Karpas-422 (cell line): ENCODE measurements around the gene HK3. TPM values are rescaled to one million over a fixed set of nuclear protein-coding genes. Genes with fewer than 3 reads are reported as not detected.

Source experiments
- DNase-seq: peaks from one replicate; pipeline ENCODE4 v3.0.0-alpha.2; 2015
- H2AFZ ChIP-seq: fragments of 200-600 bp; sonication (generic); 2 replicates; pipeline ENCODE4 v1.6.1; 2014; ENCODE audit warnings: antibody characterized with exemption, low read length, mixed read lengths
- H3K27ac ChIP-seq: fragments of 200-600 bp; sonication (generic); 2 replicates; pipeline ENCODE4 v1.5.1; 2014; ENCODE audit warnings: mild to moderate bottlenecking, low read length, moderate library complexity
- H3K27me3 ChIP-seq: fragments of 200-600 bp; sonication (generic); 2 replicates; pipeline ENCODE4 v1.6.1; 2014; ENCODE audit warnings: low read length, mixed read lengths
- H3K36me3 ChIP-seq: fragments of 200-600 bp; sonication (generic); 2 replicates; pipeline ENCODE4 v1.6.1; 2014; ENCODE audit warnings: low read length, mixed read lengths; ENCODE audit not compliant: insufficient read depth
- H3K4me1 ChIP-seq: fragments of 200-600 bp; sonication (generic); 2 replicates; pipeline ENCODE4 v1.6.1; 2014; ENCODE audit warnings: mild to moderate bottlenecking, low read length, mixed read lengths
- H3K4me2 ChIP-seq: fragments of 200-600 bp; sonication (generic); 2 replicates; pipeline ENCODE4 v1.6.1; 2014; ENCODE audit warnings: low read length, low read depth, mild to moderate bottlenecking; ENCODE audit not compliant: poor library complexity, severe bottlenecking
- H3K4me3 ChIP-seq: fragments of 200-600 bp; sonication (generic); 2 replicates; pipeline ENCODE4 v1.5.1; 2014; ENCODE audit warnings: mild to moderate bottlenecking, antibody characterized with exemption, low read length, mixed read lengths
- H3K79me2 ChIP-seq: fragments of 200-600 bp; sonication (generic); 2 replicates; pipeline ENCODE4 v1.6.1; 2014; ENCODE audit warnings: mild to moderate bottlenecking, low read length, mixed read lengths
- H3K9ac ChIP-seq: fragments of 200-600 bp; sonication (generic); 2 replicates; pipeline ENCODE4 v1.6.0; 2014; ENCODE audit warnings: low read length
- H3K9me2 ChIP-seq: fragments of 200-600 bp; sonication (generic), shearing (Covaris generic); replicated peaks from 2 replicates; pipeline ENCODE4 v1.6.0; 2014; ENCODE audit warnings: mild to moderate bottlenecking, low read length, moderate library complexity; ENCODE audit not compliant: insufficient read depth
- H3K9me3 ChIP-seq: fragments of 300-700, 200-600 bp; sonication (generic); 2 replicates; pipeline ENCODE4 v1.6.1; 2014; ENCODE audit warnings: low read length, mixed read lengths
- H4K20me1 ChIP-seq: fragments of 200-600 bp; sonication (generic); 2 replicates; pipeline ENCODE4 v1.6.1; 2014; ENCODE audit warnings: mild to moderate bottlenecking, antibody characterized with exemption, low read length, low read depth; ENCODE audit not compliant: insufficient read depth
- total RNA-seq: library from RNA; depleted of rRNA; stranded (reverse); fragments of >200 nt; shearing (Covaris generic); gene quantifications from 2 replicates; pipeline ENCODE4 v1.2.3, GENCODE V29; 2014; ENCODE audit warnings: low replicate concordance

Gene HK3
- total RNA-seq, 1 experiment from 2014 or later = not detected

DNA sequence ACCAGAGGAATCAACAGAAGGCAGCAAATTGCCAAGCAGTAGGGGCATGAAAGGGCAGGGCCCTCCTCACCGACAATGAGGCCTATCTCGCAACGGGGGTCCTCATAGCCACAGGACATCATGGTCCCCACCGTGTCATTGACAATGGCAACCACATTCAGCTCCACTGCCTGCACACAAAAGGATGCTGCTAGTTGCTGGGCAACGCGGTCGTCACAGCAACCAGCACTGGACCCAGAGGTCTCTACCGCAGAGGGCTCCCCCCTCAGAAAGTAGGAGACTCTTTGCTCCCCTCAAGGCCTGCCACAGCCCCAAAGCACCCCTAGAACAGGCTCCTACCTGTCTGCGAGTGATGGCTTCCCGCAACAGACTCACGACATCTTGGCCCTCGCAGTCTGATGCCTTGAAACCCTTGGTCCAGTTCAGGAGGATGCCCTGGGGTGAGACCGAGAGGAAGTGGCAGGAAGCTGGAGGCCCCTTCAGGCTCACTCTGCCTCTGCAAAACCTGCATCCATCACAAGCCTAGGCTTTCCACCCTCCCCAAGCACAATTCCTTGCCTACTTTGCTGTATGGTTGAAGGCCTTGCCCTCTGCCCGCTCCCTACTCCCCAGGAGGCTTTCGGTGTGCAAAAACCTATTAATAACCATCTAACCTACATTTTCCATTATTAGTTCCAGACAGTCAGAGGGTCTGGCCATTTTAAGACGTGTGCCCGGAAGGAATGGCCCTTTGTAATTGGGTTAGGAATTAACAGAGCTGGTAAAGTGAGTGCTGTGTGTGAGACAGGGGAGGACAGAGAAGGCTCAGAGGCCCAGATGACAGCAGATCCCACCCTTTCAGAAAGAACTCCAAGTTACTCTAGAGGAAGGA is 15.2 kb downstream of the HK3 start:
- Histone ChIP-seq H3K36me3 (no peaks in the 10 kb centered on the region), H3K27ac (no peak overlapping the region), H3K4me2 (no peak overlapping the region), H3K9ac (no peak overlapping the region), H3K4me1 (no peaks in the 10 kb centered on the region), H2AFZ (no peak overlapping the region), H3K9me3 (no peaks in the 10 kb centered on the region), H4K20me1 (0 out of 2 replicates have a peak, but pooled peaks cover 2% of the 10 kb centered on the region), H3K4me3 (no peak overlapping the region), H3K9me2 (no peaks in the 10 kb centered on the region), H3K79me2 (no peaks in the 10 kb centered on the region), H3K27me3 (no peaks in the 10 kb centered on the region)
- DNase-seq = no peak

DNA sequence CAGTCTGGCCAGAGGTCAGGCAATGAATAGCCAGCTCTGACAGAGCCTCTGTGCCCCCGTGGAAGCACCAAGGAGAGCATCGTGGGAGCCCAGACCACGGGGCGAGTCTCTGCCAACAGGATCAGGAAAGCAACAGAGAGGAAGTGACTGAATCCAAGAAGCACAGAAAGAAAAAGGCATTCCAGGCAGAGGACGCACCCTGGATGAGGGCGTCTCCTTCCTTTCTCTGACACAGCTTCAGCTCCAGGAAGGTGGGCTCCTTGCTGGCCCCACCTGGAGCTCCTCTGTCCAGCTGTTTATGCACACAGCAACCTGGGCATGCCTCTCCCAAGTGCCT is 16.6 kb downstream of the HK3 start:
- H3K4me3 ChIP-seq = no peak overlapping the region
- no peaks in the 10 kb centered on the region for H3K79me2 ChIP-seq
- H2AFZ ChIP-seq = no peak overlapping the region
- H3K36me3 ChIP-seq = no peaks in the 10 kb centered on the region
- no peaks in the 10 kb centered on the region for H3K9me3 ChIP-seq
- H3K4me1 ChIP-seq = no peaks in the 10 kb centered on the region
- H3K27me3 ChIP-seq = no peaks in the 10 kb centered on the region
- DNase-seq = no peak
- no peak overlapping the region for H3K4me2 ChIP-seq
- H3K9me2 ChIP-seq = no peaks in the 10 kb centered on the region
- no peak overlapping the region for H3K27ac ChIP-seq
- H3K9ac ChIP-seq = no peak overlapping the region
- H4K20me1 ChIP-seq = 0 out of 2 replicates have a peak, but pooled peaks cover 2% of the 10 kb centered on the region

- Histone ChIP-seq H3K9ac (no peak overlapping the region), H3K4me2 (no peak overlapping the region), H3K27me3 (no peaks in the 10 kb centered on the region), H4K20me1 (0 out of 2 replicates have a peak, but pooled peaks cover 2% of the 10 kb centered on the region), H3K9me2 (no peaks in the 10 kb centered on the region), H3K27ac (no peak overlapping the region), H3K79me2 (no peaks in the 10 kb centered on the region), H3K4me3 (no peak overlapping the region), H3K9me3 (no peaks in the 10 kb centered on the region), H2AFZ (no peak overlapping the region), H3K4me1 (no peaks in the 10 kb centered on the region), H3K36me3 (no peaks in the 10 kb centered on the region)
- no peak for DNase-seq
These were observed 17.2 kb downstream of the HK3 start for GRCh38 chr5:176881816-176882566.

- no peaks in the 10 kb centered on the region for H3K9me2 ChIP-seq
- H2AFZ ChIP-seq = no peak overlapping the region
- no peak overlapping the region for H3K27ac ChIP-seq
- H3K79me2 ChIP-seq = no peaks in the 10 kb centered on the region
- no peaks in the 10 kb centered on the region for H3K36me3 ChIP-seq
- H3K9ac ChIP-seq = no peak overlapping the region
- no peak overlapping the region for H3K4me2 ChIP-seq
- no peaks in the 10 kb centered on the region for H3K4me1 ChIP-seq
- H3K4me3 ChIP-seq = no peak overlapping the region
- no peaks in the 10 kb centered on the region for H3K9me3 ChIP-seq
- H4K20me1 ChIP-seq = 0 out of 2 replicates have a peak, but pooled peaks cover 2% of the 10 kb centered on the region
- DNase-seq = no peak
- no peaks in the 10 kb centered on the region for H3K27me3 ChIP-seq
These were observed 18.0 kb downstream of the HK3 start for GRCh38 chr5:176881021-176881749.

DNA sequence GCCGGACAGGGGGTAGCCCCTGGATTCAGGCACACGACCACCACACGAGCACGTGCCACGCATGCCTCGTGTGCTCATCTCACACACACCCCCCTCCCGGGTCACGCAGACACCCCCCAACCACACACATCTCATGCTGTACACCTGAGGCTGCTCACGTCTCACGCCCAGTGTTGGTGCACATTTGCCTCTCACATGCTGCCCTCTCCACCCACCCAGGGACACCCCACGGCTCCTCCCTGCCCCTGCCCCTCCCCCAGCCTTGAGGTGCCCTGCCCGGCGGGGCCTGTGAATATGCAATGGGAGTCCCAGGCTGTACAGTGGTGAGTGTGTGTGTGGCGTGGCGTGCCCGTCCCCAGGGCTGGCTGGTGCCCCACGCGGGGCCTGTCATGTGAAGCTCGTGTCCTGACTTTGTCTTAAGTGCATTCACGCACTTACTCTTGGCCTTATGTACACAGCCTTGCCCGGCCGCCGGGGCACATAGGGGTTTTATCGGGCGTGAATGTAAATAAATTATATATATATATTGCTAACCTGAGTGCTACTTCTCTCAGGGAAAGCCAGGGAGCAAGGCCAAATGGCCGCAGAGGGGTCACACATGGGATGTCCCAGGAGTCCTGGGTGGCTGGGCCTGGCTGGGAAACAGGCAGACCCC is 18.7 kb downstream of the HK3 start:
- peaks cover 2% of the 10 kb centered on the region; the same call in 1 of the 2 replicates for H4K20me1 ChIP-seq
- H3K27me3 ChIP-seq = no peaks in the 10 kb centered on the region
- H3K9ac ChIP-seq = no peak overlapping the region
- H3K9me2 ChIP-seq = no peaks in the 10 kb centered on the region
- DNase-seq = no peak
- H3K4me3 ChIP-seq = no peak overlapping the region
- no peaks in the 10 kb centered on the region for H3K9me3 ChIP-seq
- H3K4me1 ChIP-seq = no peaks in the 10 kb centered on the region
- H3K4me2 ChIP-seq = no peak overlapping the region
- no peaks in the 10 kb centered on the region for H3K79me2 ChIP-seq
- H3K36me3 ChIP-seq = no peaks in the 10 kb centered on the region
- no peak overlapping the region for H3K27ac ChIP-seq
- H2AFZ ChIP-seq = no peak overlapping the region

DNA sequence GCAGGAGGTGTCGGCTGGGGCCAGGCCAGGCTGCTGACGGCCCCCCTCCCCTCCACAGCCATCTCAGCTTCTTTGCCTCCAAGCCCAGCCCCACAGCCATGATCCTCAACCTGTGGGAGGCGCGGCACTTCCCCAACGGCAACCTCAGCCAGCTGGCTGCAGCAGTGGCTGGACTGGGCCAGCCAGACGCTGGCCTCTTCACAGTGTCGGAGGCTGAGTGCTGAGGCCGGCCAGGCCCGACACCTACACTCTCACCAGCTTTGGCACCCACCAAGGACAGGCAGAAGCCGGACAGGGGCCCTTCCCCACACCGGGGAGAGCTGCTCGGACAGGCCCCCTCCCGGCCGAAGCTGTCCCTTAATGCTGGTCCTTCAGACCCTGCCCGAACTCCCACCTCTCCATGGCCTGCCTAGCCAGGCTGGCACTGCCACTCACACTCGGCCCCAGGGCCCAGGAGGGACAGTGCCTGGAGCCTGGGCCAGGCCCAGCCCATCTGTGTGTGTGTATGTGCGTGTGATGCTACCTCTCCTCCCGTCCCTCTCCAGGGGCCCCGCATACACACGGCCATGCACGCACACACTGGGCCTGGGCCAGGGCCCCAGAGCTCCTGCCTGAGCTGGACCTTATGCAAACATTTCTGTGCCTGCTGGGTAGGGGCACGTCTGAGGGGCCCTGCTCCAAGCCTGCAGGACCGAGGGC is 19.3 kb downstream of the HK3 start:
- Histone ChIP-seq H3K4me1 (no peaks in the 10 kb centered on the region), H3K4me3 (no peak overlapping the region), H3K36me3 (no peaks in the 10 kb centered on the region), H3K79me2 (no peaks in the 10 kb centered on the region), H3K4me2 (no peak overlapping the region), H3K27ac (no peak overlapping the region), H4K20me1 (peaks cover 2% of the 10 kb centered on the region; the same call in 1 of the 2 replicates), H3K27me3 (no peaks in the 10 kb centered on the region), H3K9me3 (no peaks in the 10 kb centered on the region), H3K9ac (no peak overlapping the region), H3K9me2 (no peaks in the 10 kb centered on the region), H2AFZ (no peak overlapping the region)
- no peak for DNase-seq

DNA sequence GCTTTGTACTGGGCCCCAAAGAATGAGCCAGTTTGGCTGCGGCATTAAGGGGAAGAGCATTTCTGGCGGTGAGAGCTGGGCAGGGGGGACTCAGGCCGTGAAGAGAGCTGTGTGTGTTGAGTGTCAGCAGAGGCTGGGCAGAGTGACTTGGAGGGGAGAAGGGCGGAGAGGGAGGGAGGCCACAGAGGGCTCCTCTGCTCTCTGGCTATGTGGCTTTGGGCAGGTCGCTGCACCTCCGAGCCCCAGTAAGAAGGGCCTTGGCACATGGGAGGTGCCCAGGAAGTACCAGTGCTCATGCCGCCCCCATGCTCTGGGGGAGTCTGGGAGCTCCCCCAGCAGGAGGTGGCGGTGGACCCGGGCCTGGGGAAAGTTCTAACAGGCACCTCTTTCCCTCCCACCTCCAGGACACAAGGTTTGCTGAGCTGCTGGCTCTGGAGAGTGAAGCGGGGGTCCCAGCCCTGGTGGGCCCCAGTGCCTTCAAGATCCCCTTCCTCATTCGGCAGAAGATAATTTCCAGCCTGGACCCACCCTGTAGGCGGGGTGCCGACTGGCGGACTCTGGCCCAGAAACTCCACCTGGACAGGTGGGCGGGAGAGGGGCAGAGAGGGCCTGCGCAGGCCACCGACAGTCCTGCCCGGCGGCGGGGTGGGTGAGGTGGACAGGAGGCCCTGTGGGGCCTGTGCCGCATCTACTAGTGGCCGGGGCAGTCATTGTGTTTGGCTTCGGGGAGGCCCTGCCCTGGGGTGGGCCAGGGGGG is 20.1 kb downstream of the HK3 start:
- no peak for DNase-seq
- no peak overlapping the region for H3K27ac ChIP-seq
- no peak overlapping the region for H3K9ac ChIP-seq

More for the DNA sequence above, 20.1 kb downstream of the HK3 start:
- no peaks in the 10 kb centered on the region for H3K9me3 ChIP-seq
- no peak overlapping the region for H3K4me2 ChIP-seq
- no peaks in the 10 kb centered on the region for H3K9me2 ChIP-seq
- no peak overlapping the region for H3K4me3 ChIP-seq
- H2AFZ ChIP-seq = no peak overlapping the region
- no peaks in the 10 kb centered on the region for H3K79me2 ChIP-seq
- no peaks in the 10 kb centered on the region for H3K4me1 ChIP-seq
- peaks cover 2% of the 10 kb centered on the region; the same call in 1 of the 2 replicates for H4K20me1 ChIP-seq
- H3K27me3 ChIP-seq = no peaks in the 10 kb centered on the region
- H3K36me3 ChIP-seq = no peaks in the 10 kb centered on the region
